Endodermal cell (in vitro differentiated cells): ENCODE measurements around the gene LACTBL1. TPM values are rescaled to one million over a fixed set of nuclear protein-coding genes. Genes with fewer than 3 reads are reported as not detected.
"Not testable (repeated sequence)": the region's sequence is repeated elsewhere in the genome, so short reads cannot be mapped to it uniquely, and the experiment has no call there.

ENCODE experiments used
- DNase-seq: peaks from one replicate; pipeline ENCODE4 v3.0.0-alpha.2; 2017
- H3K27ac ChIP-seq: 2 replicates; pipeline ENCODE4 v1.5.1; 2013; ENCODE audit warnings: mild to moderate bottlenecking, low read depth, low read length, moderate library complexity
- H3K27me3 ChIP-seq: 2 replicates; pipeline ENCODE4 v1.6.1; 2013; ENCODE audit warnings: mild to moderate bottlenecking, low read length, moderate library complexity; ENCODE audit not compliant: insufficient read depth, control insufficient read depth, poor library complexity, severe bottlenecking
- H3K36me3 ChIP-seq: 2 replicates; pipeline ENCODE4 v1.7.0; 2013; ENCODE audit warnings: mild to moderate bottlenecking, low read length, moderate library complexity; ENCODE audit not compliant: control insufficient read depth, insufficient read depth
- H3K4me1 ChIP-seq: one replicate; pipeline ENCODE4 v1.7.0; 2013; ENCODE audit warnings: low read length; ENCODE audit not compliant: control insufficient read depth, insufficient read depth
- H3K4me3 ChIP-seq: 2 replicates; pipeline ENCODE4 v1.5.1; 2013; ENCODE audit warnings: mild to moderate bottlenecking, low read length, moderate library complexity
- H3K9ac ChIP-seq: 2 replicates; pipeline ENCODE4 v1.6.1; 2013; ENCODE audit warnings: mild to moderate bottlenecking, low read length, moderate library complexity; ENCODE audit not compliant: poor library complexity, severe bottlenecking; ENCODE audit errors: extremely low read depth
- H3K9me3 ChIP-seq: 2 replicates; pipeline ENCODE4 v1.6.1; 2013; ENCODE audit warnings: mild to moderate bottlenecking, low read length, moderate library complexity; ENCODE audit not compliant: control insufficient read depth
- H3K27ac Mint-ChIP-seq: 2 replicates; pipeline ENCODE4 v1.8.0; 2020; ENCODE audit warnings: mixed read lengths
- H3K27me3 Mint-ChIP-seq: 2 replicates; pipeline ENCODE4 v1.8.0; 2021; ENCODE audit warnings: mild to moderate bottlenecking, mixed read lengths; ENCODE audit not compliant: insufficient read depth
- H3K36me3 Mint-ChIP-seq: 2 replicates; pipeline ENCODE4 v1.8.0; 2020; ENCODE audit warnings: low read depth, mixed read lengths
- H3K4me1 Mint-ChIP-seq: 2 replicates; pipeline ENCODE4 v1.8.0; 2020; ENCODE audit warnings: mixed read lengths
- H3K4me3 Mint-ChIP-seq: 2 replicates; pipeline ENCODE4 v1.8.0; 2020; ENCODE audit warnings: mild to moderate bottlenecking, moderate library complexity, mixed read lengths
- H3K9me3 Mint-ChIP-seq: 2 replicates; pipeline ENCODE4 v1.8.0; 2020; ENCODE audit warnings: mild to moderate bottlenecking, mixed read lengths
- WGBS, 2 experiments: methylation state at CpG; one replicate each; pipeline versions ENCODE4 v1.1.5 to v1.1.7; 2013; ENCODE audit warnings: missing lambda C conversion rate in 2 of 2, mixed read lengths in 1 of 2; ENCODE audit not compliant: insufficient coverage in 1 of 2, insufficient read length in 1 of 2; 5-methylcytosine and 5-hydroxymethylcytosine counted together
- total RNA-seq, 2 donors: library from RNA; stranded (reverse); fragmentation: NEBNext Ultra II Directional in 1 of 2; extraction: Animal tissue kit (Norgen Biotek cat#: 25700) in 1 of 2; gene quantifications; 2 replicates in 1 of 2; 3 replicates in 1 of 2; pipeline ENCODE4 v1.2.1, GENCODE V29; 2021
- TF ChIP-seq, protein P1 (sequence below): fragments of 200-600 bp; sonication (generic); conservative IDR thresholded peaks from 2 replicates; pipeline ENCODE4 v1.5.0; 2021; ENCODE audit warnings: antibody characterized with exemption, mild to moderate bottlenecking

Gene LACTBL1
- total RNA-seq, 2 donors from 2014 or later: not detected

- Histone ChIP-seq H3K4me1 (no peaks in the 10 kb centered on the region), H3K27ac (no peak overlapping the region), H3K4me3 (no peak overlapping the region), H3K9me3 (no peaks in the 10 kb centered on the region), H3K27me3 (peaks cover 36% of the 10 kb centered on the region), H3K36me3 (no peaks in the 10 kb centered on the region), H3K9ac (no peak overlapping the region)
- H3K27me3 Mint-ChIP-seq: peaks cover 18% of the 10 kb centered on the region
- no peaks in the 10 kb centered on the region for H3K4me1 Mint-ChIP-seq
- no peaks in the 10 kb centered on the region for H3K36me3 Mint-ChIP-seq
- no peak overlapping the region for H3K4me3 Mint-ChIP-seq
- 86 to 95% methylated on average over 2 to 5 of the region's 5 CpGs for WGBS, 2 experiments
- H3K9me3 Mint-ChIP-seq: no peaks in the 10 kb centered on the region
- no peak for DNase-seq
- H3K27ac Mint-ChIP-seq: no peak overlapping the region
- TF ChIP-seq, protein P1, sequence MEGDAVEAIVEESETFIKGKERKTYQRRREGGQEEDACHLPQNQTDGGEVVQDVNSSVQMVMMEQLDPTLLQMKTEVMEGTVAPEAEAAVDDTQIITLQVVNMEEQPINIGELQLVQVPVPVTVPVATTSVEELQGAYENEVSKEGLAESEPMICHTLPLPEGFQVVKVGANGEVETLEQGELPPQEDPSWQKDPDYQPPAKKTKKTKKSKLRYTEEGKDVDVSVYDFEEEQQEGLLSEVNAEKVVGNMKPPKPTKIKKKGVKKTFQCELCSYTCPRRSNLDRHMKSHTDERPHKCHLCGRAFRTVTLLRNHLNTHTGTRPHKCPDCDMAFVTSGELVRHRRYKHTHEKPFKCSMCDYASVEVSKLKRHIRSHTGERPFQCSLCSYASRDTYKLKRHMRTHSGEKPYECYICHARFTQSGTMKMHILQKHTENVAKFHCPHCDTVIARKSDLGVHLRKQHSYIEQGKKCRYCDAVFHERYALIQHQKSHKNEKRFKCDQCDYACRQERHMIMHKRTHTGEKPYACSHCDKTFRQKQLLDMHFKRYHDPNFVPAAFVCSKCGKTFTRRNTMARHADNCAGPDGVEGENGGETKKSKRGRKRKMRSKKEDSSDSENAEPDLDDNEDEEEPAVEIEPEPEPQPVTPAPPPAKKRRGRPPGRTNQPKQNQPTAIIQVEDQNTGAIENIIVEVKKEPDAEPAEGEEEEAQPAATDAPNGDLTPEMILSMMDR: no peak
These were observed 20.0 kb downstream of the LACTBL1 start for GRCh38 chr1:22952694-22953056.

GRCh38 chr1:22951796-22952195, 20.9 kb downstream of the LACTBL1 start:
- no peak overlapping the region for H3K4me3 ChIP-seq
- Mint-ChIP-seq H3K27ac (no peak overlapping the region), H3K27me3 (peaks cover 18% of the 10 kb centered on the region), H3K4me1 (no peaks in the 10 kb centered on the region), H3K36me3 (no peaks in the 10 kb centered on the region), H3K9me3 (no peaks in the 10 kb centered on the region), H3K4me3 (no peak overlapping the region)
- H3K27me3 ChIP-seq: peaks cover 36% of the 10 kb centered on the region
- H3K9ac ChIP-seq: no peak overlapping the region
- 93 to 100% methylated on average over 3 of the region's 3 CpGs for WGBS, 2 experiments
- H3K4me1 ChIP-seq: no peaks in the 10 kb centered on the region
- no peak overlapping the region for H3K27ac ChIP-seq
- TF ChIP-seq, protein P1: no peak
- DNase-seq: no peak
- no peaks in the 10 kb centered on the region for H3K36me3 ChIP-seq
- no peaks in the 10 kb centered on the region for H3K9me3 ChIP-seq

DNA sequence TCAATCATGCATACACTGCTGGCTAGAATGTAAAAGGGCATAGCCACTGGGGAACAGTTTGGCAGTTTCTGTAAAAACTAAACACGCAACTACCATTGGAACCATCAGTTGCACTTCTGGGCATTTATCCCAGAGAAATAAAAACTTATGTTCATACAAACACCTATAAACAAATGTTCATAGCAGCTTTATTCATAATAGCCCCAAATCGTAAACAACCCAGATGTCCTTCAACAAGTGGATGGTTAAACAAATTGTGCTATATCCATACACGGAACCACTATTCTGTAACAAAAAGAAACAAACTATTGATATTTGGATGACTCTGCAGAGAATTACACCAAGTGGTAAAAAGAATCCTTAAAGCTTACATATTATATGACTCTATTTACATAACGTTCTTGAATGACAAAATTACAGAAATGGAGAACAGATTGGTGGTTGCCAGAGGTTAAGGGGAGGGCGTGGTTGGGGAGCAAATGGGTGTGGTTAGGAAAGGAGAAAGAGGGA, 22.8 kb downstream of the LACTBL1 start:
- H3K36me3 ChIP-seq: no peaks in the 10 kb centered on the region
- no peak overlapping the region for H3K9ac ChIP-seq
- H3K4me1 ChIP-seq: no peaks in the 10 kb centered on the region
- H3K27me3 ChIP-seq: peaks cover 29% of the 10 kb centered on the region
- H3K27ac ChIP-seq: no peak overlapping the region
- Mint-ChIP-seq H3K36me3 (no peaks in the 10 kb centered on the region), H3K9me3 (no peaks in the 10 kb centered on the region), H3K4me1 (no peaks in the 10 kb centered on the region), H3K27me3 (peaks cover 18% of the 10 kb centered on the region), H3K27ac (no peak overlapping the region), H3K4me3 (no peak overlapping the region)
- TF ChIP-seq, protein P1: no peak
- 86 to 90% methylated on average over 2 to 5 of the region's 5 CpGs for WGBS, 2 experiments
- no peak overlapping the region for H3K4me3 ChIP-seq
- DNase-seq: no peak
- H3K9me3 ChIP-seq: no peaks in the 10 kb centered on the region

DNA sequence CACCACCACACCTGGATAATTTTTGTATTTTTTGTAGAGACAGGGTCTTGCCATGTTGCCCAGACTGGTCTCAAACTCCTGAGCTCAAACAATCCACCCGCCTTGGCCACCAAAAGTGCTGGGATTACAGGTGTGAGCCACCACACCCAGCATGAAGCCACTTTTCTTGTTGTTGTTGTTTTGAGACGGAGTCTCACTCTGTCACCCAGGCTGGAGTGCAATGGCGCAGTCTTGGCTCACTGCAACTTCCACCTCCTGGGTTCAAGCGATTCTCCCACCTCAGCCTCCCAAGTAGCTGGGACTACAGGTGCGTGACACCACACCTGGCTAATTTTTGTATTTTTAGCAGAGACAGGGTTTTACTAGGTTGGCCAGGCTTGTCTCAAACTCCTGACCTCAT, 27.5 kb downstream of the LACTBL1 start:
- 92 to 100% methylated on average over 4 to 5 of the region's 5 CpGs for WGBS, 2 experiments
- not testable (repeated sequence) for H3K4me1 Mint-ChIP-seq, H3K4me3 ChIP-seq, H3K36me3 ChIP-seq, H3K4me1 ChIP-seq, H3K4me3 Mint-ChIP-seq, DNase-seq, H3K36me3 Mint-ChIP-seq, H3K27me3 ChIP-seq, H3K27ac ChIP-seq, H3K9ac ChIP-seq, H3K27me3 Mint-ChIP-seq, H3K27ac Mint-ChIP-seq
- H3K9me3 Mint-ChIP-seq: peaks cover 23% of the 10 kb centered on the region
- H3K9me3 ChIP-seq: peaks cover 17% of the 10 kb centered on the region
